DMS79 treated with DMSO at 0.1 percent for 48 hours (cell line): Measurements from ENCODE around the gene PDZD8.

ENCODE experiments used
- DNase-seq: peaks from one replicate; lab custom pipeline; 2025; lab: John Stamatoyannopoulos, UW

PDZD8 gene

DNA sequence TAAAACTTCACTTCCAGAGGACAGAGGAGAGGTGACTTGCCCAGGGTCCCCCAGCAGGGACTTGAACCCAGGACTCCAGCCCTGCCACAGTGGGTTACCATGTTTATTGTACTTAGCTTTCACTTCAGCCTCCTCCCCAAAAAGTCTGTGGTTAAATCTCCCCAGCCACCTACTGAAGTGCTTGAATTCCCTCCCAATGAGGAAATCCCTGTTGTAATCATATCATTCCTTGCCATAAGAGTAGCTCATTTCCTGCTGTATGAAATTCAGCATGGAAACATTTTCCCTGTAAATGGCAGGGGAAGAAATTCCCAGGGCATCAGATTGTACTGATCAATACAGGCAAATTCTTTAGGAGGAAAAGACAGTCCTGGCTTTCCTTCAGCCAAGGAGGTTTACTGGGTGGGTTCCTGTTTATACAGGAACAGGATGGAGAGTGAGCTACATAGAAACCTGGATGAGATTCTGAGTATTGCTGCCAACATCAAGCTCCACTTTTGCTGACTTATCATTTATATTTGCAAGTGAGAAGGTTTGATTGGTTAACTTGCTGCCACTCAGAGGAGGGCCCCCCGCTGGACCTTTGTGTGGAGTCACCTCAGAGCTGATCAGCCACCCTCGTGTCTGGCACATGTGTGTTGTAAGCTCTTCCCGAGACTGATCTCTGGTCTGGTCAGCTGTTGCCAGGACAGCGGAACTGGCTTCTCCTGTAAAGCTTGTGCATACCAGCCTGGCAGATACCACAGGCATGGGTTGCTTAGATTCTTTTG is 16.4 kb upstream of the PDZD8 start:
- DNase-seq = no peak

DNA sequence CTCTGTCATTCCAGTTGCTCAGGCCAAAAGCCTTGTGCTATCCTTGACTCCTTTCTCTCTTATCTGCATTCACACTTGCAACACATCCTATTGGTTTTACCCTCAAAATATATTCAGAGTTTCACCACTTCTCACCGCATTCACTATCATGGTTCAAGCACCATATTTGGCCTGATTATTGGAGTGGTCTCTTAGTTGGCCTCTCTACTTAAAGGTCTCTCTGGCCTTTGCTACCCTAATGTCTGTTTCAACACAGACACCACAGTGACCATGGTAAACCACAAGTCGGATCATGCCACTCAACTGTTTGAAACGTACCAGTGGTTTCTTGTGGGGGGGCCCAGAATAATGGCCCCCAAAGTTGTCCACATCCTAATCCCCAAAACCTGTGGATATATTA is 15.2 kb upstream of the PDZD8 start:
- DNase-seq = no peak

- DNase-seq = no peak
These were observed 11.6 kb upstream of the PDZD8 start for GRCh38 chr10:117386805-117387204.

GRCh38 chr10:117382861-117383260 is 7.6 kb upstream of the PDZD8 start:
- no peak for DNase-seq

GRCh38 chr10:117374506-117375359 is 507 bp downstream of the PDZD8 start:
- peak; percentile 21 for DNase-seq

DNA sequence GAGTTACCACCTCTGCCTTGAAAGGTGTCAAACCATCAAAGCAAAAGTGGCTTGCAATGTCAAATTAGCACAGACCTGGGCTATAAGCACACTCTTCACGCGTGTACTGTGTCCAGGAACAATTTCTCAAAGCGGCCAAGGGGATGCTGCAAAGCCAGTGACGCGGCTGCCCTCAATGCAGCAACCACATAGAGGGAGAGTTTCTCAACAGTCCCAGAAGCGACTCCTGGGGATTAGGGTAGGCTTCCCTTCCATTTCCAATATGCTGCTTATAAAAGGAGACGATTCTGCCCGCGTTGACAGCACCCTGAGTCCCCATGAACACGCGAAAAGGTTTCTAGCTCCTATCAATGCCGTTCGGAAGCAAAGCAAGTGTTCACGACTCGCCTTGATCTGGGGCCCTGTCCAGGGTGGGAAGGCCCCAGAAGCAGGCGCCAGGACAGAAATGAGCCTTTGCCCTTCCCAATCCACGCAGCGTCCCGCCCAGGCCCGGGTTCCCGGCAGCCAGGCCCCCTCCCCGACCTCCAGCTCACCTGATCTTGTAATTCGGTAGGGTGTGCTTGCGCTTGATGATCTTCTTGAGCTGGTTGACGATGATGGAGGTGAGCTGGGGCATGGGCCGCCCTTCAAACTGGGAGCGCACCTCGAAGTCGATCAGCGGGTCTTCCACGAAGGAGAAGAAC is 1.3 kb downstream of the PDZD8 start:
- DNase-seq = peak; percentile 5

DNA sequence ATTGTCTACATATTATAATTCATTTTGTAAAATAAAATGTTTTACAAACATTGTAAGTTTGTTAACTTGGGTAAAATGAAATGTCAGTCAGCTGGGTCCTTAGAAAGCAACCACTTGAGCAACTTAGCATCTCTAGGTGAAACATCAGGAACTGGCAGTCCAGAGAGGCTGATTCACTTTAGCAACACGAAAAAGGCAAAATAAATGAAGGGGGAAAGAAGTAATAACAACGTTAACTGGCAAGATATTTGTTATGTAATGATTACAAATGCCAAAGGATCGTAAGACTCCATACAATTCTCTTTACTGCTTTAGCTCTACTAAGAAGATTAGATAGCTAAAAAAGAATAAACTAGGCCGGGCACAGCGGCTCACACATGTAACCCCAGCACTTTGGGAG is 5.0 kb downstream of the PDZD8 start:
- DNase-seq = no peak

DNA sequence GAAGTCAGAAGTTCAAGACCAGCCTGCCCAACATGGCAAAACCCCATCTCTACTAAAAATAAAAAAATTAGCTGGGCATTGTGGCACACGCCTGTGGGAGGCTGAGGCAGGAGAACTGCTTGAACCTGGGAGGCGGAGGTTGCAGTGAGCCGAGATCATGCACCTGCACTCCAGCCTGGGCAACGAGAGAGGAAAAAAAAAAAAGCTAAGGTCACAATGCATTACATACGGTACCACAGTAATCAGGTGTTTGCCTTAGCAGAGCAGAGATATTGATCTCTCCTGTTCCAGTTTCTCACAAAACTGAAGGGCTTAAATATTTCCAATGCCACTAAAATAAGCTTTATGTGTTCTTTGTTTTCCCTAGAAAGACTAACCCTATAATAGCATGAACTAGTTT is 7.5 kb downstream of the PDZD8 start:
- no peak for DNase-seq

GRCh38 chr10:117366741-117367140 is 8.5 kb downstream of the PDZD8 start:
- no peak for DNase-seq

DNA sequence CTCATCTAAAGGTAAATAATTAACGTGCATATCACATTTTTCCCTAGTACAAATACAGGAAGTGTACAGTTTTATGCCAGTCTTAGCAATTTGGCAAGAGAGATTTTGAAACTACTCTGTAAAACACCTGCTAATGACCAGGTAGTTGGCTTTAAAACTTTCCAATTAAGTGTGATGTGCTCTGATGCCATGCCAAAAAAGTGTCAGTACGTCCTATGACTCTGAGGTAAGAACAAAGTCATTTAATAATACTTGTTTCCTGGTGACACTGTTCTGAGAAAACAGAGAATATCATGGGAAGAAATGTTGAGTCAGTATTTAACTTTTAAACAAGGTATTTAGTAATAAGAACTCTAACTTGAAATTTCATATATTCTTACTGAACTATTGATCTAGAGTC is 9.6 kb downstream of the PDZD8 start:
- no peak for DNase-seq

- no peak for DNase-seq
These were observed 10.9 kb downstream of the PDZD8 start for GRCh38 chr10:117364110-117364960.

DNA sequence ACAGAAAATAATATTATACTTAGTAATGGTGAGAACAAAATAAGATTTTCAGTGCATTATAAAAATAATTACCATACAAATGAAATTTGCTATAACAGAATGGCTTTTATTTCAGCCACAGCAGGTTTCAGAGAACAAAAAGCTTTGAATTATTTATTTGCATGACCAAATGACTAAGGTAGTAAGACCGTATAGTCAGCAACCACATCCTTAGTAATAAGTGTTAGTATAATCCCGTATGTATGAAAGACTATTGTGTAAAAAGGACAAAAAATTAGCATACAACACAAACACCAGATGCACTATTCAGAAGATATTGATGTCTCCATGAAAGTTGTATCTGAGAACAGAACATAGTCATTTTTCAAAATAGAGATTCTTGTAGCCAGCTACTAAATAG is 12.2 kb downstream of the PDZD8 start:
- no peak for DNase-seq

DNA sequence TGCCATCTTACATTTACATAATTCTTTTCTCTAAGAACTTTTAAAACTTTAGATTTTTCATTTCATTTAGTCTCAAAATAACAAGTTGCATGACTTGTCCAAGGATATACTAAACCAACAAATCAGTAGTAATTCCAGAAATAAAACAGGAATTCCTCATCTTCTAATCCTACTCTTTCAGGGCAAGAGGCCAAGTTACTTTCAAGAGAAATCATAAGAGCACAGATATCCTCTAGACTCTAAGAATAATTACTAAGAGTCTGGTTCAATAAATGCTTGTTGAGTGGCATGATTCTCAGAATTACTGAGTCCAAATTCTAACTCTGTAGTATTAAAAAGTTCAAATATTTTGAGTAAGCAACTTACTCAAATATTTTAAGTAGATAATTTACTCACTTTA is 12.9 kb downstream of the PDZD8 start:
- no peak for DNase-seq

DNA sequence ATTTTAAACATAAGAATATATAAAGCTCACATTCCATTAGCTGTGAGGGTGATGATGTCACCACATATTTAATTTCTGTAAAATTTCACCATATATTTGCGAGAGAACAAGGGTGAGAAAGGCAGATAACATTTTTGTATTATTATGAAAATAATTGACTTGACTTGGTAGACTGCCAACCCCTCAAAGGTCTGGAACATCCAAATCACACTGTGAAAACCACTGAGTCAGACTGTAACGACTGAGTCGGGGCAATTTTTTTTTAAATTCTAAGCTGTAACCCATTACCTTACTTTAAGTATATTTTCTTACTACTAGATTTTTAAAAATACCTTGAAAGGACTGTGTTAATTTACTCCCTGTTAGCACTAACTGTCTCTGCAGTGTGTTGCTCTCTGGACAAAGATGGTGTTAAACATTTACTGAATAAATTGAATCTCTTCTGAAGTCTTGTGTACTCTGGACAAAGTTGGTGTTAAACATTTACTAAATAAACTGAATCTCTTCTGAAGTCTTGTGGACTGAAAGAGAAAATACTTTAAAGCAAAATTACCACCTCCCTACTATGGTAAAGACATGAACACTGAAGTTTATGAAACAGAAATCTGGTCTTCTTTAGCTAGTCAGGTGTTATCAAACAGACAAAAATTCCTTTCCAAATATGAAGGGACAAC is 14.1 kb downstream of the PDZD8 start:
- DNase-seq = no peak

GRCh38 chr10:117360016-117360415 is 15.2 kb downstream of the PDZD8 start:
- DNase-seq = no peak

DNA sequence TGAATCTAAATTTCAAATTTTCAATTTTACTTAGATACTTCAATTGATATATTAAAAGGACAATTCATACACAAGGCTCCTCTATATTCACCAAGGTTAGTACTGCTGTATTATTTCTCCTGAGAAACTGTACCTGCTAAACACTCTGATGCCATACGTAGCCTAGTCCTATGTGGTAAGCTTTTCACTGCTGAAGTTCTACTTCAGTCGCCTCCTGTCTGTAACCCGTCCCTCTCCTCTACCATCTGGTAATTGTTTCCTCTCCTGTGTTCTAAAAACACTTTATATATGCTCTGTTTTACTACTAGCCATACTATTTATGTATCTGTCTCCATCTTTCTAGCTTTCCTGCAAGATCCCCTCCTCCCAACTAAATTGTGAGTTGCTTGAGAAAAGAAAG is 20.2 kb downstream of the PDZD8 start:
- no peak for DNase-seq

GRCh38 chr10:117353684-117354083 is 21.6 kb downstream of the PDZD8 start:
- DNase-seq = no peak

- DNase-seq = no peak
These were observed 22.5 kb downstream of the PDZD8 start for GRCh38 chr10:117352724-117353123.

DNA sequence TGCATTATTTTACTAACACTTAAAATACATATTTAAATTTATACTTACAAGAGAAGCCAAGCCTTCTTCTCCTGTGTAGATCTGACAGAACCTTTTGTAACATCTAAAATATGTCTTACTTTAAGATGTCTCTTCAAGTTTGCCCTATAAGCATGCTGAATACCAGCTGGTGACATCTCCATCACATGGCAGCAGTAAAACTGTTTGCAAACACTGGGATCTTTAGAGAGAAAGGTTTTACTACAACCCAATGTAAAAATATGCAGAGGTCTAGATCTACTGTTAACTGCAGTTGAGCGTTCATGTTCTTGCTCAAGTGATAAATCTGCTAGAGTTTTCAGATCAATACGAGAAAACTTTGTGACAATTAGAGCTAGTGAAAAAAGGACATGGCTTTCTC is 23.2 kb downstream of the PDZD8 start:
- DNase-seq = no peak

DNA sequence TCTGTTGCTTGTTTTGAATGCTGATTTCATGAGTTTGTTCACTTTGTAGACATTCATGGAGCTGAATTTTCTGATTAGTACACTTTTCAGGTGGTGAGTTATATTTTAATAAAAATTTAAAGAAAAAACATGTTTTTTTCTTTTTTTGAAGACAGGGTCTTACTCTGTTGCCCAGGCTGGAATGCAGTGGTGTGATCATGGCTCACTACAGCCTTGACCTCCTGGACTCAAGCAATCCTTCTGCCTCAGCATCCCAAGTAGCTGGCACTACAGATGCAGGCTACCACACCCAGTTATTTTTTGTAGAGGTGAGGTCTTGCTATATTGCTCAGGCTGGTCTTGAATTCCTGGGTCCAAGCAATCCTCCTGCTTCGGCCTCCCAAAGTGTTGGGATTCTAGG is 23.7 kb downstream of the PDZD8 start:
- DNase-seq = no peak

- DNase-seq = no peak
These were observed 24.3 kb downstream of the PDZD8 start for GRCh38 chr10:117350909-117351308.
